GM18505 (cell line): ENCODE data around the gene USP20.

ENCODE experiments used
- ATAC-seq: cut with Tn5 transposase; IDR thresholded peaks from one replicate; pipeline ENCODE4 v1.9.1; 2021; ENCODE audit not compliant: unreplicated experiment
- POLR2A ChIP-seq: IDR thresholded peaks from 4 replicates; pipeline ENCODE4 v1.6.1; 2011; ENCODE audit warnings: borderline replicate concordance; ENCODE audit not compliant: insufficient read depth, insufficient read length; ENCODE audit errors: extremely low read depth

Gene USP20

GRCh38 chr9:129812385-129812784, 22.9 kb upstream of the USP20 start:
- TF ChIP-seq POLR2A = peak; percentile 21
- no peak for ATAC-seq

GRCh38 chr9:129813661-129814060, 21.6 kb upstream of the USP20 start:
- no peak for TF ChIP-seq POLR2A
- ATAC-seq = no peak

- TF ChIP-seq POLR2A = no peak
- no peak for ATAC-seq
These were observed 20.6 kb upstream of the USP20 start for GRCh38 chr9:129814432-129815223.

GRCh38 chr9:129815278-129815677, 20.0 kb upstream of the USP20 start:
- no peak for ATAC-seq
- TF ChIP-seq POLR2A = no peak

- TF ChIP-seq POLR2A = no peak
- no peak for ATAC-seq
These were observed 18.5 kb upstream of the USP20 start for GRCh38 chr9:129816501-129817435.

GRCh38 chr9:129822898-129823541, 12.2 kb upstream of the USP20 start:
- TF ChIP-seq POLR2A = peak; percentile 18
- ATAC-seq = no peak

- peak; percentile 11 for ATAC-seq
- no peak for TF ChIP-seq POLR2A
These were observed 11.7 kb upstream of the USP20 start for GRCh38 chr9:129823542-129823934.

GRCh38 chr9:129823935-129824601, 11.2 kb upstream of the USP20 start, which contains the start of gene TOR1A:
Gene TOR1A (minus strand): TSS chr9:129824136. CDS start chr9:129824085, 51 bp downstream.
- ATAC-seq = peak; percentile 79
- peak; percentile 93 for TF ChIP-seq POLR2A

- no peak for ATAC-seq
These were observed 8.9 kb upstream of the USP20 start for GRCh38 chr9:129826344-129826743.

GRCh38 chr9:129826759-129827158, 8.5 kb upstream of the USP20 start:
- no peak for ATAC-seq
- no peak for TF ChIP-seq POLR2A

More at GRCh38 chr9:129826344-129826743, 8.9 kb upstream of the USP20 start:
- no peak for TF ChIP-seq POLR2A

GRCh38 chr9:129828051-129828450, 7.2 kb upstream of the USP20 start:
- TF ChIP-seq POLR2A = no peak
- no peak for ATAC-seq

GRCh38 chr9:129828969-129829368, 6.3 kb upstream of the USP20 start:
- ATAC-seq = no peak
- TF ChIP-seq POLR2A = no peak
